NCI-H2196 (cell line): ENCODE data around the gene STK4.

Source experiments
- DNase-seq: peaks from one replicate; lab custom pipeline; 2025; ENCODE audit not compliant: unreplicated experiment; lab: John Stamatoyannopoulos, UW

STK4 gene

GRCh38 chr20:45109634-45110033 is 143.3 kb downstream of the STK4 start:
- DNase-seq = no peak

GRCh38 chr20:45110301-45110700 is 144.0 kb downstream of the STK4 start:
- DNase-seq = no peak

GRCh38 chr20:45111285-45111684 is 145.0 kb downstream of the STK4 start:
- DNase-seq = no peak

GRCh38 chr20:45111799-45112471 is 145.6 kb downstream of the STK4 start:
- peak; percentile 14 for DNase-seq

GRCh38 chr20:45112754-45113153 is 146.4 kb downstream of the STK4 start:
- no peak for DNase-seq

- no peak for DNase-seq
These were observed 147.6 kb downstream of the STK4 start for GRCh38 chr20:45113865-45114264.

GRCh38 chr20:45114465-45115385 is 148.4 kb downstream of the STK4 start, which contains the start of gene WFDC5:
Gene WFDC5, minus strand, starts transcription at chr20:45115174. Its CDS starts 91 bp downstream, at chr20:45115083.
- DNase-seq = no peak

- DNase-seq = no peak
These were observed 149.1 kb downstream of the STK4 start for GRCh38 chr20:45115386-45115774.

GRCh38 chr20:45115829-45116228 is 149.5 kb downstream of the STK4 start:
- DNase-seq = no peak

- peak; percentile 7 for DNase-seq
These were observed 151.3 kb downstream of the STK4 start for GRCh38 chr20:45117581-45117980.

GRCh38 chr20:45118028-45118427 is 151.7 kb downstream of the STK4 start:
- DNase-seq = no peak

- no peak for DNase-seq
These were observed 153.4 kb downstream of the STK4 start for GRCh38 chr20:45119556-45120266.

GRCh38 chr20:45121388-45121787 is 155.1 kb downstream of the STK4 start:
- DNase-seq = no peak

GRCh38 chr20:45124365-45124764 is 158.1 kb downstream of the STK4 start, which contains the start of gene WFDC12:
Gene WFDC12, minus strand, starts transcription at chr20:45124465. Its CDS starts 18 bp downstream, at chr20:45124447.
- DNase-seq = no peak

- no peak for DNase-seq
These were observed 161.8 kb downstream of the STK4 start for GRCh38 chr20:45128099-45128498.
